ENCODE data around the gene GLI1.

The GLI1 gene

DNA sequence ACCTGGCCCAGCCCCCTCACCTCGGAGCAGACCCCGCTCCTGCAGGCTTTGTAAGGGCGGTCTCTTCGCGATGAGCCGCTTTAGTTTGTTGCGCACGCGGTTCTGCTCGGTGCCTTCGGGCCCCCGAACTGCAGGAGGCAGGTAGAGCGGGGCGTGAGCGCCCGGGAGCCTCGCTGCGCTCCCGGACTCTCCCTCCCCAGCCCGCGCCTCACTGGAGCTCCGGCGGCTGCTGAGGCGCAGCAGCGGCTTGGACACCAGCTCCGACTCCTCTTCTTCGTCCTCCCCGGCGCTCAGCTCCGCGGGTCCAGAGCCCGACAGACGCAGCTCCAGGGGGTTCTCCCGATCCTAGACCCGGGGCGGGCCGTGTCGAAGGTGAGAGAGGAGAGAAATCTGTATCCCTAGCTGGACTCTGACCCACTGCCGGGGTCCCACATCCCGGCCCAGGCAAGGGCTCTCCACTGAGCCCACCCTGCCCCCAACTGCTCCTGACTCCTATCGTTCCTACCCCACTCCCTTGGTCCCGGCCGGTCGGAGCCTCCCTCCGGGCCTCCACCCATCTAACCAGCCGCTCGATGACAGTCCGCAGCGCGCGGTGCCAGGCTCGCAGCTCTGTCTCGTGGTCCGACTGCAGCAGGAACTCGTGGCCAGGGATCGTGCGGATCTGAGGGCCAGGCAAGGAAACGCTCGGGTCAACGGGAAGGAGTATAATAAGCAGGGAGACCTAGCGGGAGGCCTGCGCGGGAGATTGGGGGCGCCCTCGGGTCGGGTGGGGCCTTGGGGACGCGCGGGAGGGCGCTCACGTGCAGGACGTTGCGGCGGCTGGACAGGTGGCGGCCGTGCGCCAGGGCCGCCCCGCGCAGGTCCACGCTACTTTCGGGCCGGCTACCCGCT is 15.9 kb downstream of the GLI1 start:
- DNase-seq (no peak), ATAC-seq (no peak)
- H3K4me3 Mint-ChIP-seq: peak overlapping the region; percentile 80 to 97
- no peaks in the 10 kb centered on the region for H3K27me3 Mint-ChIP-seq
- peaks cover 86% of the 10 kb centered on the region for H3K4me1 Mint-ChIP-seq
- no peaks in the 10 kb centered on the region for H3K9me3 Mint-ChIP-seq
- no peak overlapping the region for H3K27ac Mint-ChIP-seq

DNA sequence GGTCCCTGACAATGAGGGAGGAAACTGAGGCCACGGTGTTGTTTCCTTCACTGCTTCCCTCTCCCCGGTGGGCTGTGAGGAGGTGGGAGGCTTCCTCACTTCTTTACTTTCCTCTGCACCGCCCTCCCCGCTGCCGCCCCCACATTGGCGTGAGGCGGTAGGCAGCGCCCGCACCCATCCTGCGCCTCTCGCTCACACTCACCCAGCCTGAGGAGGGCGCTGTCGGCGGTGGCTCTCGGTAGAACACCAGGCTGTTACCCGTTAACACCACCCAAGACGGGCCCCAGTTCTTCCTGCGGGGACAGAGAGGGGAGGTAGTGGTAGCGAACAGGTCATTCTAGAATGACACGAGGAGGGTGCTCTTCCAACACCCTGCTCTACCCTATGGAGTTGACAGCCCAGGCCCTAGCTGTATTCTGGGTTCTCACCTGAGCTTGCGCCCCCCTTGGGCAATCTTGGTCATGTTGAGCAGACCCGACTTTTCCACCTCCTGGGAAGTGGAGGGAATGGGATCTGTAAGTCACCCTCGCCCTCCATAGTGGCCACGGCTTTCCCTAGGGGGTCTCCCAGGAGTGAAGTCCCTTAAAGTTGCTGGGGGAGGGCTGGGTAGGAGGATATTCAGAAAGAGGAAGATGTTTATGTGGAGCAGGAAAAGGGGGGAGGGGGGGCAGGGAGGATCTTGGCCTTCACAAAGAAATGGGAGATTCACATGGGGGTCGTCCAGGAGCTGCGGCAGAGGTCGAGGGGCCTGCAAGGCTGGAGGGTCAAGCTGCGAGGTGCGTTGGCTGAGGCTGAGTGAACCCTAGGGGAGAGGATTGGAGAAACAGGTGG is 16.8 kb downstream of the GLI1 start:
- ATAC-seq (peak; percentile 70), DNase-seq (peak; percentile 73 to 90)
- Mint-ChIP-seq H3K9me3 (no peaks in the 10 kb centered on the region), H3K4me1 (peaks cover 89% of the 10 kb centered on the region), H3K27me3 (no peaks in the 10 kb centered on the region), H3K4me3 (peak overlapping the region; percentile 80 to 97), H3K27ac (peak overlapping the region; percentile 97 to 100)

DNA sequence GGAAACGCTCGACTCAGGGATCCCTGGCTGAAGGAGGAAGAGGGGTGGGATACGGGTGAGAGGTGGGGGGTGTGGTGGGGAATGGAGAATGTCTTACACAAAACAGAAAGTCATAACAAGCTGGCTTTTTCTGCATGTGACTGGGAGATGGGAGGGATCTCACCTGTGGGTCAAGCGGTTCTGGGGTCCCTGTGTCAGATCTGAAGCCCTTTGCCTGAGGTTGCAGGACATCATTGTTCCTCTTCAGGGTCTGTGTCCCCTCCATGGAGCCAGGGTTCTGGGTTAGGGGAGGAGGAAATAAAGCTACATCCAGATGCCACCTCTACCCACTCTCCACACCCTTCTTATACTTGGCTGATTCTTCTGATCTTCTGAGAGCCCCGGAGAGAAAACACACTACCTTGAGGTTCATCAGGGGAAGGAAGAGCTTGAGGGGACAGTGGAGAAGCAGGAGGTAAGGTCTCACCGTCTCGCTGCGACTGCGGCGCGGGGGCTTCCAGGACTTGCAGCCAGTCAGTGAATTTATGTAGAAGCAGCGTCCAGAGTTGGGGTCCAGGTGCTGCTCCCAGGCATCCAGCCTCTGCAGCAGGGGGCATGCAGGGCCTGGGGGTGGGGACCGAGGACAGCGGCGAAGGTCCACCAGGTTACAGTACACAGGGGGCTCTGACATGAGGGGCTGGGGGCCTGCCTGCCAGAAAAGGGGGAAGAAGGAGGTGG is 17.6 kb downstream of the GLI1 start:
- H3K9me3 Mint-ChIP-seq: no peaks in the 10 kb centered on the region
- peaks cover 88% of the 10 kb centered on the region for H3K4me1 Mint-ChIP-seq
- peak overlapping the region; percentile 80 to 97 for H3K4me3 Mint-ChIP-seq
- H3K27ac Mint-ChIP-seq: peak overlapping the region; percentile 97 to 100
- DNase-seq (no peak), ATAC-seq (no peak)
- no peaks in the 10 kb centered on the region for H3K27me3 Mint-ChIP-seq

DNA sequence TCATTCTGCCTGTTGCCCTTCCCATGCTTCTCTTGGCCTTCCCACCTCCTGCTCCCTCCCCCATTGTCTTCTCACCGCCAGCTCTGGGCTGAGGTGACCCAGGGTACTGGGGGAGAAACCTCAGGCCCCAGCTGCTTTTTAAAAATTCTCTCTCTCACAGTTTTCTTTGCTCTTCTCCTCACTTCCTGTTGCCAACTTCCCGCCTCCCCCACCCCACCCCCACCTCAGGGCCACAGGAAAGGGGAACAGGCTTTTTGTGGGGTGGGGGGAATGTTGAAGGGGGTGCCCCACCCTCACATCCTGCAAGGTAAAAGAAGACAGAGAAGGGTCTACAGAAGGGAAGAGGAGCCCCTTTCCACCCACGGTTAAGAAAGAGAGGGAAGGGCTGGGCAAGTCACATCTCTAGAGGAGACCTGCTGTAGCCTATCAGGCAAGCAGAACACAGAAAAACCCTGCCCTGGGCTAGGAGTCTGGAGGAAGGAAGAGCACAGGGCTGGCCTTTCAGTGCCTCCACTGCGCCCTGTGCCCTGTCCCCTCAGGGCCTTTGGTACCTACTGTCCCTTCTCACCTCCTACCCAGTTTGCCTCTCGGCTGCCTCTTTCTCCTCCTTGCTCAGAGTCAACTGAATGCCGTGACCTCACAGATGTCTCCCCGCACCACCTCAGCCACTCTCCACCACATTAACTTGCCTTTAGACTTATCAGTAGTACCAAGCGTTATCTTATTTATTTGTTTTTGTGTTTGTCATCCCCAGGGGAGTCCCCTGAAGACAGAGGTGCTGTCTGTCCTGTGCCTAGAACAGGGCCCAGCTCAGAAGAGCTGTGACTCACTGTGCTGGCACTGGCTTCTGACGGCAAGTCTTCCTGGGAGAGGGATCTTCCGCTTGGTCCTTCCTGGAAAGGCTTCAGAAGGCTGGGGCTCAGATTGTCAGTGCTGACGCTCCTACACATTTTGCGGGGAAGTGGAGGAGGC is 18.4 kb downstream of the GLI1 start:
- DNase-seq: peak; percentile 43 to 57
- Mint-ChIP-seq H3K9me3 (no peaks in the 10 kb centered on the region), H3K27me3 (no peaks in the 10 kb centered on the region), H3K4me1 (peaks cover 82% of the 10 kb centered on the region), H3K4me3 (peak overlapping the region; percentile 80 to 97), H3K27ac (peak overlapping the region; percentile 96 to 100)
- peak; percentile 61 for ATAC-seq

DNA sequence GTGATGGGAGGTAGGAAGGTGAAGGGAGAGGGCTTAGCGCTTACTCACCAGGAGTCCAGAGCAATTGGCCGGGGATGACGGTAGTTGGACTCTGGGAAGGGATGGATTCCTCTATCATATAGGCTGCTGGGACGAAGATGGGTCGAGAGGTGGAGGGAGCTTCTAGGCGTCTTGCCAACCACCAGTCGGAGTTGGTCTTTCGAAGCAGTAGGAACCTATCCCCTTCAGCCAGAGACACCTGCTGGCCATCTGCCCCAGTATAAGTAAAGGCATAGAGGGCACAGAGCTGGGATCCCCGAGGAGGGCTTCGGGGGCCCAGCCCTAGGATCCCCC is 19.4 kb downstream of the GLI1 start:
- DNase-seq (no peak), ATAC-seq (no peak)
- no peaks in the 10 kb centered on the region for H3K27me3 Mint-ChIP-seq
- H3K4me3 Mint-ChIP-seq: peak overlapping the region; percentile 80 to 97
- H3K27ac Mint-ChIP-seq: peak overlapping the region; percentile 96 to 100
- H3K9me3 Mint-ChIP-seq: no peaks in the 10 kb centered on the region
- peaks cover 78% of the 10 kb centered on the region for H3K4me1 Mint-ChIP-seq

DNA sequence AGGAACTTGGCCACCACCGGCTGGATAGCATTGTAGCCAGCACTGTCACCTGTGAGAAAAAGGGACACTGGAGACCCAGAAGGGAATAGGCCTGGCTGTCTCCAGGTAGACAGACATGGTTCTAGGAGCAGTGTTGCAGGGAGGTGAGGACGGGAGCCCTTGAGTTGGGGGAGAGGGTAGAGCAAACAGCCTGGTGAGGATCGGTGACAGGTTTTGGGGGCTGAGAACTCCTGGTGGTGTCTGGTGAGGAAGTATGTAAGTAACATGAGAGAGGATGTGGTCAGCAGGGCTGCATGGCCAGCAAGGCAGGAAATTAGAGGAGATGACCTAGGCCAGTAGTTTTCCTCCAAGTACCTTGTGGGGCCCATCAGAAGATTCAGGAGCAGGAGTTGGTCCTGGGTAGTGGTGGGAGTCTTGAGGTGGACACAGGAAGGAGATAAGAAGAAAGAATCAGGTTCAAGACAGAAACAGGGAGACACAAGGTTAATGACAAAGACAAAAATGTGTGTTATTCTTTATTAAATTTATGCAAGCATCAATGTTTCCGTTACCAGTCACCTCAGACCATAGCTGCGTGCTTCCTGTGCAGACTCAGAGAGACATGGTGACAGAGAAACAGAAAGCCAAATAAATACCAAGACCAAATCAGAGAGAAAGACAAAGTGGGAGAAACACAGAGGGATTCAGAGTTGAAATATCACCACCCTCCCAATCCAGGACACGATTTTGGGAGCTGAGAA is 20.0 kb downstream of the GLI1 start, which contains the start of gene ARHGAP9:
ARHGAP9 (minus strand) TSS at position 491 of the 740 bp plus-strand sequence; CDS start at position 31, 460 bp downstream.
- peak within 1 kb of the TSS; percentile 80 to 97 for H3K4me3 Mint-ChIP-seq
- peaks cover 73% of the 10 kb centered on the region for H3K4me1 Mint-ChIP-seq
- H3K27me3 Mint-ChIP-seq: no peaks in the 10 kb centered on the region
- H3K27ac Mint-ChIP-seq: peak within 1 kb of the TSS; percentile 96 to 100
- ATAC-seq: peak; percentile 71
- H3K9me3 Mint-ChIP-seq: no peaks in the 10 kb centered on the region
- peak; percentile 54 to 74 for DNase-seq

DNA sequence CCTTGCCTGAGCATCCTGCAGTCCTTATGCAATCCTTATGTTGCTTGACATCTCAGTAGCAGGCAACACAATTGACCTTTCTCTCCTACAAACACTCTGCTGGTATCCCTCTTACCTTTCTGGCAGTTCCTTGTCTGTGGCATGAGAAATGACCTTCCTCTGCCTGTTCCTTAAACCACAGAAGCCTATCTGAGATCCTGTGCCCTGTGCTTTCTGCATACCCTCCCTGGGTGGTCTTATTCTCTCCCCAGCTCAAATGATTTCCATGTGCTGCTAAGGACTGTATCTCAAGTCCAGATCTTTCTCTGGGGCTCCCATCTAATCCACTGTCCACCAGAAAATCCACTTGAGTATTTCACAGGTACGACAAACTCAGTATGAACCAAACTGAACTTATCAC is 22.1 kb downstream of the GLI1 start:
- Mint-ChIP-seq H3K9me3 (no peaks in the 10 kb centered on the region), H3K27ac (peak overlapping the region; percentile 48 to 89), H3K4me1 (peaks cover 51% of the 10 kb centered on the region), H3K4me3 (peak overlapping the region; percentile 24 to 29), H3K27me3 (no peaks in the 10 kb centered on the region)
- ATAC-seq (no peak), DNase-seq (no peak)

DNA sequence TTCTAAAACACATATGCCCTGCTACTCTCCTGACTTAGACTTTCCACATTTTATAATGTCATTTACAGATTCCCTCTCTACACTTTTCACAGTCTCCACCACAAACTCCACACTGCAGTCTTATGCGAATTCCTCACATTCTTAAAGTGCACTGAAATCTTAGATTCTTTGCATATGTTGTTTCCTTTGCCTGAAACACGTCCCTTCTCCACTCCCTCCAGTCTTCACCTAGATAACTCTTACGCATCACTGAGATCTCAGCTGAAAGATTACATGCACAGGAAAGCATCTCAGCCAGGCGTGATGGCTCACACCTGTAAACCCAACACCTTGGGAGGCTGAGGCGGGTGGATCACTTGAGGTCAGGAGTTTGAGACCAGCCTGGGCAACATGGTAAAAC is 23.9 kb downstream of the GLI1 start:
- H3K27me3 Mint-ChIP-seq: no peaks in the 10 kb centered on the region
- peaks cover 54% of the 10 kb centered on the region for H3K4me1 Mint-ChIP-seq
- ATAC-seq: no peak
- H3K9me3 Mint-ChIP-seq: no peaks in the 10 kb centered on the region
- DNase-seq: no peak
- peak overlapping the region in 1 of 2 donors; percentile 2 for H3K27ac Mint-ChIP-seq
- no peak overlapping the region for H3K4me3 Mint-ChIP-seq

DNA sequence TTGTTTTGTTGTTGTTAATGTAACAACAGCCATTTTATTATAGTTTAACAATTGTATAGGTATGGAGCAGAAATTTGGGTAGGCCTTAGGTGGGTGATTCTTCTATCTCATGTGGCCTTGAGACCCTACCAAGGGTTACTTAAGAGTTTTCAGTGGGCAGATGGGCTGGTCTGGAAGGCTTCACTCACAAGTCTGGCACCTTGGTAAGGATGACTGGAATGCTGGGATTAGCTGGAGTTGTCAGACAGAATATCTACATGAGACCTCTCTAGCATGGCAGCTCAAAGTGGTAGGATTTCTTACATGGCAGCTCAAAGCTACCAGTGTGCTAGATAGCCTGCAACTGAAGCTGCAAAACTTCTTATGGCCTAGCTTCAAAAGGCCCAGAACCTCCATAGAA is 26.1 kb downstream of the GLI1 start:
- no peak overlapping the region for H3K4me3 Mint-ChIP-seq
- ATAC-seq: no peak
- no peaks in the 10 kb centered on the region for H3K27me3 Mint-ChIP-seq
- H3K9me3 Mint-ChIP-seq: no peaks in the 10 kb centered on the region
- peak overlapping the region in 1 of 2 donors; percentile 9 for H3K27ac Mint-ChIP-seq
- no peak for DNase-seq
- H3K4me1 Mint-ChIP-seq: peaks cover 51% of the 10 kb centered on the region

DNA sequence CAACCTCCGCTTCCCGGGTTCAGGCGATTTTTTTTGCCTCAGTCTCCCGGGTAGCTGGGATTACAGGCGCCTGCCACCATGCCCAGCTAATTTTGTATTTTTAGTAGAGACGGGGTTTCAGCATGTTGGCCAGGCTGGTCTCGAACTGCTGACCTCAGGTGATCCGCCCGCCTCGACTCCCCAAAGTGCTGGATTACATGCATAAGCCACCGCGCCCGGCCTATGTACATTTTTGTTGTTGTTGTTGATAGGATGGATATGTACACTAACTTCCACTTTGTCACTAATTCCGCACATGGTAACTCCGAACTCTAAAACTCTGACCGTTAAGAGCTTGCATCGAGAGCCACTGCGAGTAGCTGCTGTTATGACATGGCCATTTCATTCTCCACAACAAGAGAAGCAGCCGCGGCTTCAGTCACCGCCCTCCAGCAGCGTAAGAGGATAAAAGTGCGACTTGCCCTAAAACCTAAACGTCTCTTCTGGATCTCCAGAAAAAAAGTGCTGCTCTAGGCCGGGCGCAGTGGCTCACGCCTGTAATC is 27.5 kb downstream of the GLI1 start:
- ATAC-seq (no peak), DNase-seq (no peak)
- no peaks in the 10 kb centered on the region for H3K27me3 Mint-ChIP-seq
- peaks cover 51% of the 10 kb centered on the region for H3K4me1 Mint-ChIP-seq
- no peaks in the 10 kb centered on the region for H3K9me3 Mint-ChIP-seq
- peak overlapping the region in 1 of 2 donors; percentile 99 for H3K27ac Mint-ChIP-seq
- peak overlapping the region; percentile 84 to 99 for H3K4me3 Mint-ChIP-seq

DNA sequence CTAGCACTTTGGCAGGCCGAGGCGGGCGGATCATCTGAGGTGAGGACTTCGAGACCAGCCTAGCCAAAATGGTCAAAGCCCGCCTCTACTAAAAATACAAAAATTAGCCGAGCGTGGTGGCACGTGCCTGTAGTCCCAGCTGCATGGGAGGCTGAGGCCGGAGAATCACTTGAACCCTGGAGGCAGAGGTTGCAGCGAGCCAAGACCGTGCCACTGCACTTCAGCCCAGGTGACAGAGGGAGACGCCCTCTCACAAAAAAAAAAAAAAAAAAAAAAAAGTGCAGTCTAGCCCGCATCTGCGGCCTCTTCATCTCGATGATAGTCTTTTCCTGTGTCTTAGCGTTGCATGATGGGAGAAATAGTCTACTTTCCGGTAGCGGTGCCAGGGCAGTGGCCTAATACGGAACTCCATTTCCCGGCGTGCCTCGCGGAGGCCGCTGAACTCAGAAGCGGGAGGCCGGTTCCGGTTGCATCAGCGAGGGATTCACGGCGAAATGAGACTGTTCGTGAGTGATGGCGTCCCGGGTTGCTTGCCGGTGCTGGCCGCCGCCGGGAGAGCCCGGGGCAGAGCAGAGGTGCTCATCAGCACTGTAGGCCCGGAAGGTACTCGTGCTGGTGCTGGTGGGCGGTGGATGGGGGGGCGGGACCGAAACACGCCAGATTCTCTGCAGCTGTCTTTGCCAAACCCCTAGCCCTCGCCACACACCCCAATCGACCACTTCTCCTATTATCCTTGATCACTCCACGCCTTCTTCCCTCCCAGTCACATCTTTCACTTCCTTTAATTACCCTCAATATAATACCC is 28.2 kb downstream of the GLI1 start, which contains the start of gene MARS1:
MARS1 (plus strand) TSS at position 472 of the 805 bp plus-strand sequence; CDS start at position 495, 23 bp downstream.
- Mint-ChIP-seq H3K4me3 (peak within 1 kb of the TSS; percentile 84 to 99), H3K4me1 (peaks cover 57% of the 10 kb centered on the region), H3K9me3 (no peaks in the 10 kb centered on the region), H3K27ac (peak within 1 kb of the TSS; percentile 99 to 100), H3K27me3 (no peaks in the 10 kb centered on the region)
- ATAC-seq: peak; percentile 98
- DNase-seq: peak; percentile 90 to 95

DNA sequence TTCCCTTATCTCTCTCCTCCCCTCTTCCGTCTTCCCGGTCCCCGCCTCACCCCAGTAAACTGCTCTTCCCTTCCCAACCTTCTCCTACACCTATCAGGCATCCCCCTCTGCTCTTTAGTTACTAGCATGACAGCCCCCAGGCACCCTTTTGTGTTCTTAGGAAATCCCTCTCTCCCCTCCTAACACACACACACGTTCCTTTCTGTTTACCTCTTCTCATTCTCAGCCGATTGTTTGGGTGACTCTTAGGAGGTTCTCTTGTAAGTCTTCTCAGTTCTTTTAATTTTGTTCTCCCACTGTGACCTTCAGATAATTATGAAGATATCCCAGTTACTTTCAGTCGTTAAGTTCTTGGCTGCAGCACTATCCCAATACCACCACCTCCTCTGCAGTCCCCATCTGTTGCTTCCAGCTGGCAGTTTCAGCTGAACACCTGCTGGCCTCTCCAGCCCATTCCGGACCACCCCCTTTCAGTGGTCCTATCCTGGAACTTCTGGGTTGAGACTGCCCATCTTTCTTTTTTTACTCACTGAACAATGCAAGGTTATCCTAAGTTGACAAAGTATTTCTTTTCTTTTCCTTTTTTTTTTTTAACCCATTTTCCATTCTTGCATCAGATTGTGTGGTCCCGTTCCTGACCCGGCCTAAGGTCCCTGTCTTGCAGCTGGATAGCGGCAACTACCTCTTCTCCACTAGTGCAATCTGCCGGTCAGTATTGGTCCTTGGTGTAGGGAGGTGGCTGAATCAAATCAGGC is 29.0 kb downstream of the GLI1 start:
- Mint-ChIP-seq H3K27ac (peak overlapping the region; percentile 99 to 100), H3K9me3 (no peaks in the 10 kb centered on the region), H3K27me3 (no peaks in the 10 kb centered on the region), H3K4me3 (peak overlapping the region; percentile 84 to 99), H3K4me1 (peaks cover 52% of the 10 kb centered on the region)
- ATAC-seq: no peak
- no peak for DNase-seq

Data from stimulated activated naive CD8-positive, alpha-beta T cell treated with anti-CD3 and anti-CD28 coated beads, Interleukin-15, amount 100 ng/mL, for 72 hours (primary cell).